ENCODE measurements around the gene CNMD.
"Not testable (repeated sequence)": the region's sequence is repeated elsewhere in the genome, so short reads cannot be mapped to it uniquely, and the experiment has no call there.

CNMD gene

DNA sequence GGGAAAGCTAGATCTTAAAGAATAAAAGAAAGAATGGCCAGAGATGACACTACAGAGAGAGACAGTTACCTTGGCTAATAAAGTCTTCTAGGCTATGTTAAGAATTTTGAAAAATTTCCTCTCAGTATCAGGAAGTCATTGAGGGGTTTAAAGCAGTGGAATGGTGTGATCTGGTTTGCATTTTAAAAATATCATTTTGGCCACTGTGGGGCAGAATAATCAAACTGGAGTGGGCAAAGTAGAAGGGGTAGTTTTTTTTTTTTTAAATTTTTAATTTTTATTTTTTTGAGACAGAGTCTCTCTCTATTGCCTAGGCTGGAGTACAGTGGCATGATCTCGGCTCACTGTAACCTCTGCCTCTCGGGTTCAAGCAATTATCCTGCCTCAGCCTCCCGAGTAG, 4.4 kb upstream of the CNMD start:
- no peak for DNase-seq

DNA sequence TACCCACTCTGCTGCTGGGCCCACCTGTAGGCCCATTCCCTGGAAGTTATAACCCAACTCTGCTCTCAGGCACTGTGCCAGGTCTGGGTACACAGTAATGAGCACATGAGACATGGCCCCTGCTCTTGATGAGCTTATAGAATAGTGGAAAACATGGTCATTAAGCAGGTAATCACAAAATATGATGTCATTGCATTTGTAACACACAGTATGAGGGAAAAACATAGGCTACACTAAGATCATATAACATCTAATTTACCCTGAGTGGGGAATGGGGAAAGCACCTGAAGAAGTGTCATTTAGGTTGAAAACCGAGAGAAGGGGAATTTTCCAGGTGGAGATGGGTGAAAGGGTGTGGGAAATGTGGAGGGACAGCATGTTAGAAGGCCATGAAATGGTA, 3.9 kb upstream of the CNMD start:
- DNase-seq = no peak

DNA sequence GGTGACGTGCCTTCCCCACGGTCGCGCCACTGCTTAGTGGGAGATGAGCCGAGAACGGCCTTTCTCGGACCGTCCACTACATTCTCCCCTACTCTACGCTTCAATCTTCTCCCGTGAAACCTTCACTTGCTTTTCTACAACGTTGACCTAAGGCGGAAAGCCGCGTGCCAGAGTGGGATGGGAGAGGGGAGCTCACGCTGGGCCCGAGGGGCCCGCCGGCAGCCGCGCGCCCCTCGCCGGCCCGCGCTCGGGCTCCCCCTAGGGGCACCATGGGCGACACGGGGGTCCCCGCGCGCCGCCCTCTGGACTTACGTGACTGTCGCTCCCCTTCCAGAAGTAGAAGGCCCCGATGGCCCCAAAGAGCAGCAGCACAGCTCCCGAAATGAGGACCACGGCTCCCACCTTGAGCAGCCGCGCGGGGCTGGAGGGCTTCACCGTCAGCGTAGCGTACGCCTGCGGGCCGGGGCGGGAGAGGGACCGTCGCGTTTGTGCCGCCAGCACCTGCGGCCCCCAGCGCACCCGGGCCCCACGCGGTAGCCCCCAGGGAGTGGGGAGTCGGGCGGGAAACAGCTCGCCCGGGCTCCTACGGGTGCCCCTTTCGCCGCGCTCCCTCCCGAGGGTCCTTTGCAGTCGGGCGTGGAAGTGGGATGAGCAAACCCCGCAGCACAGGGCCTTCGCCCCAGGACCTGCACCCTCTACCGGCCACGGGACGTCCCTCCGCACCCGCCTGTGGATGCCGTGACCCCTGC, 727 bp downstream of the CNMD start:
- no peak for DNase-seq

DNA sequence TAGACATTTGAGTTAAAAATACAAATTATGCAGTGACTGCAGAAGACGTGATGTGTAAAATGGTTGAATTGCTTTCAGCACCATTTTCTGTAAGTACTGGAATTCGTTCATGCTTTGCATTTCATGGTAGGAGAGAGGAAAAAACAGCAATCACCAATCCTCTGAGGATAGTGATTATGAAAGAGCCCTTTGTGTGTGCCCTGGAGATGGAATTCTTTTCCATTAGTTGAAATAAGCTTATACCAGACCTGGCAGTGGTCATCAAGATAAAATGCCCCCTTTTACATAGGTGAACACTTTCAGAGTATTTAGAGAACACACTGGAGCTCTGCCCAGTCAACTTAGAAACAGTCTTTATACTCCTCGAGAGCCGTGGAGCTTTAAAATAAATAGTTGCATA, 1.7 kb downstream of the CNMD start:
- peak; percentile 97 for DNase-seq

DNA sequence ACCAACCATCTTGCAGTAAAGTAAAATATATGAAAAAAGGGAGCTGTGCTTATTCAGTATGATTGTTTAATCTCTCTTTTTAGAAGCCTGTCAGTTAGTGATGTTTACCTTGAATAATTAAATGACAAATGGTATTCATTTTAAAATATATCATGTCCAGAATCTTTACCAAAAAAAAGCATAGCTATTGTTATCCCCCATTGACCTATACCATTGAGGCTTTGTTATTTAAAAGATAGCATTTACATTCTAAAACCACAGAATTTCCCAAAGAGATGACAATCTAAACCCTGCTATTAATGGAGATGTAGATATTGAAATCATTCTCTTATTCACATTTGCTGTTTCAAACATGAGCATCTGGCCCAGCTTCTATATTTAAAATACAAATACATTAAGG, 2.2 kb downstream of the CNMD start:
- DNase-seq = peak; percentile 89

DNA sequence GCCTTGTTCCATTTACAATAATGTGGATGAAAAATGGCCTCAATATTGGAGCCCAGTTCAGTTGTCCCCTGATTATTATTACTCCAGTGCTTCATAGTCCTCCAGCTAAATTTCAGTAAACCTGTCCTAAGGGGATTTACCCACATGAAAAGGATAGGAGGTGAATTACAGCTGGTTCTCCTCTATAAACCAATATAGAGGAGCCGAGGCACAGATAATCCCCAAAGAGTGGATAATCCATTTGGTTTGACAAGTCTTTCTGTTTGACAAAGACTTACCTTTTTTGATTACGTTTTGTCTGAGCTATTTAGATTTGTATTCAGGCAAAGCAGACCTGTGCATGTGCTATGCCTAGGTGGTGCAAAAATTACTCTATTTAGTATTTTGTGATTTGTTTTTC, 2.7 kb downstream of the CNMD start:
- no peak for DNase-seq

DNA sequence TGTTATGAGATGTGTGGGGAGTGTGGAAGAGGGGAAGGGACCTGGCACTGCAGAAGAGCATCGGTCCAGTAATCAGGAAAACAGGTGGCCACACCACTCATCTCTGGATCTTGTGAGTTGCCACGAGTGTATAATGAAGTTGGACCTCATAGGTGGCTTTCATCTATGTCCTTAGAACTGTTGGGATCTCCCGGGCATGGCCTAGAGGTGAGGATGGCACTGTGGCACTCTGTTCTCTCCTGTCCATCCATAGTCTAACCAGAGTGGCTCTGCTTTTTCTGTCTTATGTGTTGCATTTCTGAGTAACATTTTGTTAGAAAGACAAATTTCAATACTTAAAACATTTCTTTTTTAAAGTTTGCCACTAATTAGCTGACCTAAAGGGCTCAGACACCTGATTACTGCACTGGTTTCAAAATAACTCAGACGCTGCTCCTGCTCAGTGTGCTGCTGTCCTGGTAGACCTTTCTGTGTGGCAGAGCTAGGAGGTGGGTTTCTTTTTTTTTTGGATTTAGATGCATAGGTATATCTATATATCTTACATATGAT, 5.5 kb downstream of the CNMD start:
- DNase-seq = no peak

DNA sequence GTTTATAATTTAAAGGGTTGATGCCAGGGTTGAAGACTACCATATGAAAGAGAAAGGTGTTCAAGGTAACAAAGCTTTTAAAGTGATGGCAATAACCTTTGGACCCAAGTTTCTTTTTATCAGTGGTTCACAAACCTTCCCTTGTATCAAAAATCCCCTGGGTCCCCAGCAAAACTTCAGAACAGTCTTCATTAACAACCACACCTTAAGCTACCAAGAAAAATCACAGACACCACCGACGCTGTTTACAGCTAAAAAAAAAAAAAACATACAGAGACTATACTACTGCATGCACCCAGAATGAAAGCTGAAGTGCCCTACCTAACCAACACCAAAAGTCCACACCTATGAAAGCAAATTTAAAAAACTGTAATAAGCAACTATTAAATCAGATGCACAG, 13.4 kb downstream of the CNMD start:
- DNase-seq = no peak

DNA sequence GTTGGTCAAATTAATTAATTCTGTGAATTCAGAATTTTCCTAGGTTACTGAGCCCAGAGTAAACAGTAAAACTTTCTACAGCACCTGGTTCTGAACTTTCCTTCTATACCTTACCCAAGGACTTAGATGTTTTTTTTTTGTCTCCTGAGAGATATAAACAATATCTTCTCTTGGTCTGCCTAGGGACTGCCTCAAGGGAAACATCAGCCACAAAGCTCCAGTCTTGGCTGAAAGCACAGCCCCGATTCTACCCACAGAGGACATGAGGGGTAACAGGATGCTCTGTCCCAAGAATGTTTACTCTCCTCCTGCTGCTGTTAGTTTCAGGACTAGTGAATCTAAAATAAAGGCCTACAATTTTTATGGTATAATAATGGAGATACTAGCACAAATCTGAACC, 14.3 kb downstream of the CNMD start:
- no peak for DNase-seq

DNA sequence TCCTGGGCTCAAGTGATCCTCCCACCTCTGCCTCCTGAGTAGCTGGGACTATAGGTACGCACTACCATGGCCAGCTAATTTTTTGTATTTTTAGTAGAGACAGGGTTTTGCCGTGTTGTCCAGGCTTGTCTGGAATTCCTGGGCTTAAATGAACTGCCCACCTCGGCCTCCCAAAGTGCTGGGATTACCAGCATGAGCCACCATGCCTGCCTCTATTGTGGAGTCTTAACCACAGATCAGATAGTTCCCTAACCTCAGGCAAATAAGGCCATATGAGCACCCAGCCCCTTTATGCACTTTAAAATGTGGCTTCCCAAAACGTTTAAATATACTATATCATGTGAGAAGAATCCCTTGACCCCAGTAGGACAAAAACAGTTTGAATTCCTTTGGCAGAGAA, 16.4 kb downstream of the CNMD start:
- no peak for DNase-seq

DNA sequence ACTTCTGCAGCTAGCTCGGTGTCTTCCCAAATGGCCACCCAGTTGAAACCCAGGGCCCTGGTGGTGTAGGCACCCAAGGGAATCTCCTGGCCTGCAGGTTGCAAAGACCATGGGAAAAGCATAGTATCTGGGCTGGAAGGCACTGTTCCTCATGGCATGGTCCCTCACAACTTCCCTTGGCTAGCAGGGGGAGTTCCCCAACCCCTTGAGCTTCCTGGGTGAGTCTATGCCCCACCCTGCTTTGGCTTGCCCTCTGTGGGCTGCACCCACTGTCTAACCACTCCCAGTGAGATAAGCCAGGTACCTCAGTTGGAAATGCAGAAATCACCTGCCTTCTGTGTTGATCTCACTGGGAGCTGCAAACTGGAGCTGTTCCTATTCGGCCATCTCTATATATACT, 18.3 kb downstream of the CNMD start:
- not testable (repeated sequence) for DNase-seq

DNA sequence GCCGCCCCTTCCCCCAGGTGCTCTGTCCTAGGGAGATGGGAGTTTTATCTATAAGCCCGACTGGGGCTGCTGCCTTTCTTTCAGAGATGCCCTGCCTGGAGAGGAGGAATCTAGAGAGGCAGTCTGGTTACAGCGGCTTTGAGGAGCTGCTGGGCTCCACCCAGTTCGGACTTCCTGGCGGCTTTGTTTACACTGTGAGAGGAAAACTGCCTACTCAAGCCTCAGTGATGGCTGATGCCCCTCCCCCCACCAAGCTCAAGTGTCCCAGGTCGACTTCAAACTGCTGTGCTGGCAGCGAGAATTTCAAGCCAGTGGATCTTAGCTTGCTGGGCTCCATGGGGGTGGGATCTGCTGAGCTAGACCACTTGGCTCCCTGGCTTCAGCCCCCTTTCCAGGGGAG, 18.7 kb downstream of the CNMD start:
- DNase-seq = not testable (repeated sequence)

DNA sequence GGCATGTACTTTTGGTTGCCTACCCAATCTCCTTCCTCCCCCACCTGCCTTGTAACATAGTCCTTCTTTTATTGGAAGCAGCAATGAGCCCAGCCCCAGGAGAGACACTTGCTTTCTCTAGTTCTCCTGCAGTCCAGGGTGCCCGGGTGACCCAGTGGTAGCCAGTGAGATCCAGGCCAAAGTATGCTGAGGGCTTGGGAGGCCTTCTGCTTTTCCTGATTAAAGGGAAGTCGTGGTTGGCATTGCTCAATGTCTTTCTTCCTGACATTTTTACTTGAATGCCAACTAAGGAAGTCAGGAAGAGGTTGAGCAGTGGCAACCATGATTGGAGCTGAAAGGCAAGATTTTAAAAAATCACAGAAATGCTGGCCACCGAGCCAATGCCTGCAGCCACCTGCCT, 25.7 kb downstream of the CNMD start:
- DNase-seq = no peak

DNA sequence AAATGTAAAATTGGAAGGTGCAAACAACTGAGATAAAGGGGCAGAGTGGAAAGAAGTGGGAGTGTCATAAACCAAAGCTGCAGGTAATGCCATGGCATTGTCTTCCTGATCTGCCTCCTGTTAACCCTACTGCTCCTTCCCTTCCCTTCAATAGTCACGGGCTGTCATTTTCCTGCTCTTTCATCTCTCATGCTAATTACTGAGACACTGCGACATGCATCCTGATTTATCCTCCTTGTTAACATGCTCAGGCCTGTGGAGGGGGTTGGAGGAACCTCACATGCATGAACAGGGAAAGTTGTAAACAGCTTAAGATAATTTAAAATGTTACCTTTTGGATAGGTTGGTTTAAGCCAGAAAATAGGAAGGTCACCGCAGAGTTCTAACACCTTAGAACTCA, 27.2 kb downstream of the CNMD start:
- DNase-seq = no peak

DNA sequence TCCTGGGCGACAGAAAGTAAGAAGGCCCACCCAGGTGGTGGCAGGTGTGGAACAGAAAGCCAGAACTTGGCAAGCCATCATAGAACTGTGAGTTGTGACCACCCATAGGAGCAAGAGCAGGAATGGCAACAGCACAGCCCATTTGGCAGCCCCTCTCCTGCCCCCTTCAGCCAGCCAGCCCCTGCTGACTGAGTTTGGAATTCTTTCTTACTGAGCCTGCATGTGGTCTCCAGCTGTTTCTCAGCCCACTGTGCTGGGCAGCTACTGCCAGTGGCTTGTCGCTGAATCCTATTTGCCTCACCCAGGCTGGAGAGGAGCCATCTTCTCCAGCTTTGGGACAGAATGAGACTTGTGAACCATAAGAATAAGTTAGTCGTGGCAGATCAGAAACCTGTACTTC, 28.3 kb downstream of the CNMD start:
- no peak for DNase-seq

DNA sequence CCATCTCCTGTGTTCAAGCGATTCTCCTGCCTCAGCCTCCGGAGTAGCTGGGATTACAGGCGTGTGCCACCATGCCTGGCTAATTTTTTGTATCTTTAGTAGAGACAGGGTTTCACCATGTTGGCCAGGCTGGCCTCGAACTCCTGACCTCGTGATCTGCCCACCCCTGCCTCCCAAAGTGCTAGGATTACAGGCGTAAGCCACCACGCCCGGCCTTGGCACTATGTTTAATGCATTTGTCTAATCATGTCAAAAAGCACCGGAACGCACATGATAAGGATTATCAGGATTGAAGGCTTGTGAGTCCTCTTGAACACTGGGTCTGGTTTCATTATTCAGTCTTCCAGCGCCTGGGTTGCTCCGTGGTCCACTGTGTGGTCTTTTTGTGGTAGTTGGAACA, 31.4 kb downstream of the CNMD start:
- not testable (repeated sequence) for DNase-seq

DNA sequence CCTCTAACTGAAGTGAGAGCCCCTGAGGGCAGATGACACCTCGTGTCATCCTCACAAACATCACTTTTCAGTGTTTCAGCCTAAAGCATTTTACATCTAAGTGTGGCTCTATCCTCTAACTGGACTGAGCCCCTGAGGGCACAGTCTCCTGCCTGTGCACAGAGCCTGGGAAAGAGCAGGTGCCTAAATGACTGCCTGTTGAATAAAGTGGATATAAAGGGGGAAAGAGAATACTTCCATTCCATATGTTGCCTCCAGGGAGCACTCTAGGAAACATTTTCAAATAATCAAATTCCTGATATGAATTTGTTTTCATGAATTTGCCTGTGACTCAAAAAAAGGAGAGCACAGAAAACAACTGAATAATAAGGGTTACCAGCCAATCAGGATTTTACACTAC, 32.2 kb downstream of the CNMD start:
- peak; percentile 56 for DNase-seq

DNA sequence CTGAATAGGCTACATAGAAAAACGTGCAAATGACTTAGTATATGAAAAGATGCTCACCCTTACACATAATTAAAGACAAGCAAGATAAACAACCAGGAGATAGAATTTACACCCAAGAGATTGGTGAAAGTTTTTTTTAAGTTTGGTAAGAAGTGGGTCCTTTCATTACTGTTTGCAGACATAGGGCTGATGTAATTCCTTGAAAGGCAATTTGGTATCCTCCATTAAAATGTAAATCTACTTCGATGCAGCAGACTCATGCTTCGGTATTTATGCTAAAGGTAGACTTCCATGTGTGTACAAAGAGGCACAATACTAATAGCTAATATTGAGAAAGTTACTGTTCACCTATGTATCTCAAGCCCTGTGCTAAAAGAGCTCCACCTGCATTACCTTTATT, 33.5 kb downstream of the CNMD start:
- peak; percentile 41 for DNase-seq

DNA sequence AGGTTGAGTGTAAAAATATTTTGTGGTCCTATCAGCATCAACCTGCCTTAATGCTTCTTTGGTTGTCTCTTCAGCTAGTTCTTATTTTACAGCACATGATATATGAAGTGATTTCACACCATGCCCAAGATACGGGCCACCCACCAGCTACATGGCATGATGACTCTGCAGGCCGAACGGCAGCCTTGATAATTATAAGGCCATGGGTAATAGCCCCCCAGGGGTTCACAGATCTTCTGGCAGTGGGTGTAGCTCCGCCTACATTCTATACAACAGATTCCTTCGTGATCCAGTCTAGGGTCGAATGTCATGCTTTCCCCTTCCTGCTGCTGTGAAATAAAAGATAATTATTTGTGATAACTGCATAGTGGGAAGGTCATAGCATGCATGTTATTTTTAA, 36.1 kb downstream of the CNMD start:
- DNase-seq = no peak

DNA sequence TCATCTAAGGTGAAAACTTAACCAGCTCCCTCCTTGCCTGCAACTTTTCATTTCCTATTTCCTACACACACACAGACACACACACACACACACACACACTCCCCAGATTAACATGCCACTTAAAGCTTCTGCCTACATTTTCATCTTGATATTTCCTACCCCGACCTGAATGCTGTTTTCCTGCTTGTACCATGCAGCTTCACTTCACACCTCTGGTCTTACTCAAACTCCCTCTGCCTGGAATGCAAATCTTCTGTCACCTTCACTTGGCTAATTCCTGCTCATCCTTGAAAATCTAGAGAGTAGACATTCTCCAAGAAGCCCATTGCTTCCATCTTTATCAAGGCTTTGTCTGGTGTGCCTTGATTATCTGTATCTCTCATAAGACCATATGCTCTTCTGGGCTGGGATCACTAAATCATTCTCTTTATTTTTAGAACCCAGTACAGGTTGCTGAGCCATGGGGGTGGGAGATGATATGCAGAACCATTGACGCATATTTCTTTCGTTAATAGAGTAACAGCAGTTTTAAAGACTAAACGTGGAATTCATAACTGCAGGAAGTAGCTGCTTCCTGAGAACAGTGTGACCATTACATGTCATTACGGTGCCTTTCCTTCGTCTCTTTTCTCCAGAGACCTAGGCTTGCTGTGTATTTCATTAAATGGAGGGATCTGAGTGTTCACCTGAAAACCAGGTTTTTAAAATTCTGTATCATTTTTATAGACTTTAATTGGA, 37.7 kb downstream of the CNMD start:
- no peak for DNase-seq

DNA sequence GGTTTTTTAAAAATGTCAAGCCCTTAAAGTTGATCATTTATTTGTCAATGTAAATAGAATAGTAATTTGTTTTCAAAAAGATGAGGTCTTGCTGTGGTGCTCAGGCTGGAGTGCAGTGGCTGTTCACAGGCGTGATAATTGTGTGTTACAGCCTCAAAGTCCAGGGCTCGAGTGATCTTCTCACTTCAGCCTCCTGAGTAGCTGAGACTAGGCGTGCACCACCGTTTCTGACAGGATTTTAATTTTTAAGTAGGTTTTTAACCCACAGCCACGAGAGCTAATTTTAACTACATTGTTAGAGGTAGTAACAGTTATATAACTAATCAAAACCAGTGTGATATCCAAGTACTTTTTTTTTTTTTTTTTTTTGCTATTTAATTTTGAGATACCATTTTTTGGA, 43.1 kb downstream of the CNMD start:
- DNase-seq = no peak

DNA sequence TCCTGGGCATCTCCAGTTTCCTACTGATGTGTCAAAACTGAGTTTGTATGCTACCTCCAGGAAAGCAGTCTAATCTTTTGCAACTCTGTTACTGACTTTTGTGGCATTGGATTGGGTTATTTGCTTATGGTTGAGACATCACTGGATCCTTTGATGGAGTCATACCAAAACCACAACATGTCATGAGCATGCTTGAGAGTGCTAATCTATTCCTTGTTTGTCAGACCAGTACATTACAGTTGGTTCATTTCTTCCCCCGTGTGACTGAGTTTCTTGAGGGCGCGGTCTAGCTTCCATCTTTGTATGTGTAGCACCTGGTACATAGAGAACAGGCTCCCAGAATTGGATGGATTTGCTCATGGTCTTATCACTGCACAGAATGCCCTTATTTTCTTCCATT, 43.8 kb downstream of the CNMD start:
- no peak for DNase-seq

DNA sequence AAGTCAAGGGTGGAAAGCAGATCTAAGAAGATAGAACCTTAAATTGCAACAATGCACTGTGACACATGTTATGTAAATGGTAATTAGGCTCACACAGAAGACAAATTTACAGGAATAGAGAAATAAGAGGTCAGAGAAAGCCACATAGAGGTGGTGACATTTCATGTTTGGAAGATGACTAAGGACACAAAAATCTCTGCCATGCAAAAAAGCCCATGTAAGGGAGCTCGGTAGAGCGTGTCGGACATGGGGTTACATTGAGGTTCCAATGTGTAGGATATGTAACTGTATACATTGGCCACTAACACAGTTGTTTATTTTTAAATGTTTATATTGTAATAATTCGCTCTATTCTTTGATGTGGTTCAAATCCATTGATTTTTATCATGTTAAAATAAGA, 53.2 kb downstream of the CNMD start:
- no peak for DNase-seq

DNA sequence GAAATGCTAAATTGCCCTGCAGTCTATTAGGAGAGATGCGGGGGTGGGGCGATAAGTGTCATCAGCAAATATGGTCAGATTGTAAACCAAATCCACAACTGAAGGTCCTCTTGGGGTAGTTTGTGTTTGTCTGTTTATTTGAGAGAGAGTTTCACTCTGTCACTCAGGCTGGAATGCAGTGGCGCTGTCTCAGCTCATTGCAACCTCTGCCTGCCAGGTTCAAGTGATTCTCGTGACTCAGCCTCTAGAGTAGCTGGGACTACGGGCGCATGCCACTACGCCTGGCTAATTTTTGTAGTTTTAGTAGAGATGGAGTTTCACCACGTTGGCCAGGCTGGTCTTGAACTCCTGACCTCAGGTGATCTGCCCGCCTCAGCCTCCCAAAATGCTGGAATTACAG, 53.8 kb downstream of the CNMD start:
- not testable (repeated sequence) for DNase-seq

DNA sequence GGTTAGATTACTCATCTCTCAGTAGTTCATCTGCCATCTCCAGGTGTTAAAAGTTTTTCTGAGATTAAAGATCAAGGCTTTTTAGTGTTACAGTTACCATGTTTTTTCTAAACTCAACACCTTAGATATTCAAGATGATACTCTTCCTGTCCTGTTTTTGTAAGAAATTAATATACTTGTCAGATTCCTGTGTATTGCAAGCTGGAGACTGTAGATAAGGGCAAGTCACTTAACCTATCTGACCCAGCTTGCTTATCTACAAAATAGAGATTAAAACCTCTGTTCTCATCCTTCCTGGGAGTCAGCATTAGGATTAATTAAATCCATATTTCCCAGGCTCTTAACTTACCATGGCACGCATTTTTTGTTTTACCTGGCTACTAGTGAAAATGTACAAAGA, 61.8 kb downstream of the CNMD start:
- DNase-seq = no peak

Data from NCI-H526 treated with DMSO at 0.1 percent for 48 hours (cell line).